A549 (cell line): ENCODE results near the gene ASPSCR1.

Experiments
- CEBPB ChIP-seq, 2 experiments: fragments of >200 bp in 1 of 2; sonication (Bioruptor Twin) in 1 of 2; formaldehyde crosslinking in 1 of 2; IDR thresholded peaks; 2 replicates each; pipeline ENCODE4 v1.6.1; 2012 to 2016
- HDAC2 ChIP-seq: fragments of 200-600 bp; sonication (generic); IDR thresholded peaks from 2 replicates; pipeline ENCODE4 v1.6.1; 2016
- HOXB13 ChIP-seq: fragments of 250-450 bp; sonication (Bioruptor Pico); IDR thresholded peaks from 2 replicates; pipeline ENCODE4 v1.5.0; 2020; ENCODE audit warnings: low read depth, mild to moderate bottlenecking, moderate library complexity
- JUN ChIP-seq, 2 experiments: fragments of >200 bp; sonication (Bioruptor Twin); formaldehyde crosslinking; IDR thresholded peaks; 2 replicates in 1 of 2; 3 replicates in 1 of 2; pipeline ENCODE4 v1.6.1; 2016 to 2017
- KDM1A ChIP-seq: fragments of 200-600 bp; sonication (generic); IDR thresholded peaks from 2 replicates; pipeline ENCODE4 v1.6.1; 2016; ENCODE audit warnings: low read depth, mild to moderate bottlenecking
- PHF8 ChIP-seq: fragments of 200-600 bp; sonication (generic); IDR thresholded peaks from 2 replicates; pipeline ENCODE4 v1.6.1; 2016; ENCODE audit warnings: low read depth, mild to moderate bottlenecking, antibody characterized with exemption, moderate library complexity, borderline replicate concordance
- POLR2A ChIP-seq: IDR thresholded peaks from 2 replicates; pipeline ENCODE4 v1.6.1; 2012; ENCODE audit warnings: mild to moderate bottlenecking, low read length
- RCOR1 ChIP-seq: fragments of 150-350 bp; IDR thresholded peaks from 2 replicates; pipeline ENCODE4 v1.6.1; 2014; ENCODE audit warnings: antibody characterized with exemption, low read length, low read depth
- ZSCAN20 ChIP-seq: fragments of 250-450 bp; sonication (Bioruptor Pico); IDR thresholded peaks from 2 replicates; pipeline ENCODE4 v1.8.0; 2022; ENCODE audit warnings: mild to moderate bottlenecking, moderate library complexity
- TF ChIP-seq, protein P1 (sequence below): fragments of 200-600 bp; sonication (generic); IDR thresholded peaks from 2 replicates; pipeline ENCODE4 v1.6.1; 2016; ENCODE audit warnings: antibody characterized with exemption, mild to moderate bottlenecking, moderate library complexity
- TF ChIP-seq, protein P2 (sequence below): fragments of >200 bp; sonication (Bioruptor Twin); formaldehyde crosslinking; IDR thresholded peaks from 3 replicates; pipeline ENCODE4 v1.5.1; 2016

DNA sequence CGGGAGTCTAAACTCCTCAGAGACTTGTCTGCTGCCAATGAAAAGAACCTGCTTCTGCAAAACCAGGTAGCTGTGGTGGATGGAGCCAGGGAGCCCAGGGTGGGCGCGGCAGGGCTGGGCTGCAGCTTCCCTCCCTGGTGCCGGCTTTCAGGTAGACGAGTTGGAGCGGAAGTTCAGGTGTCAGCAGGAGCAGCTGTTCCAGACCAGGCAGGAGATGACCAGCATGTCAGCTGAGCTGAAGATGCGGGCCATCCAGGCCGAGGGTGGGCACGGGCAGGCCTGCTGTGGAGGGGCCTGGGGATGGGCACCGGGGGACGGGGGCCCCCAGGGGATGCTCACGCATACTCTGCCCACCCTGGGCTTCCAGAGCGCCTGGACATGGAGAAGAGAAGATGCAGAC is 50.8 kb downstream of the ASPSCR1 start:
- TF ChIP-seq POLR2A (no peak), KDM1A (no peak), RCOR1 (no peak), PHF8 (no peak), CEBPB (IDR thresholded peaks at IDR 0.05) (no peak), HOXB13 (CRISPR knock-in tag) (no peak), ZSCAN20 (CRISPR knock-in tag) (no peak), HDAC2 (no peak), JUN (IDR thresholded peaks at IDR 0.05) (no peak)
- TF ChIP-seq, protein P1, sequence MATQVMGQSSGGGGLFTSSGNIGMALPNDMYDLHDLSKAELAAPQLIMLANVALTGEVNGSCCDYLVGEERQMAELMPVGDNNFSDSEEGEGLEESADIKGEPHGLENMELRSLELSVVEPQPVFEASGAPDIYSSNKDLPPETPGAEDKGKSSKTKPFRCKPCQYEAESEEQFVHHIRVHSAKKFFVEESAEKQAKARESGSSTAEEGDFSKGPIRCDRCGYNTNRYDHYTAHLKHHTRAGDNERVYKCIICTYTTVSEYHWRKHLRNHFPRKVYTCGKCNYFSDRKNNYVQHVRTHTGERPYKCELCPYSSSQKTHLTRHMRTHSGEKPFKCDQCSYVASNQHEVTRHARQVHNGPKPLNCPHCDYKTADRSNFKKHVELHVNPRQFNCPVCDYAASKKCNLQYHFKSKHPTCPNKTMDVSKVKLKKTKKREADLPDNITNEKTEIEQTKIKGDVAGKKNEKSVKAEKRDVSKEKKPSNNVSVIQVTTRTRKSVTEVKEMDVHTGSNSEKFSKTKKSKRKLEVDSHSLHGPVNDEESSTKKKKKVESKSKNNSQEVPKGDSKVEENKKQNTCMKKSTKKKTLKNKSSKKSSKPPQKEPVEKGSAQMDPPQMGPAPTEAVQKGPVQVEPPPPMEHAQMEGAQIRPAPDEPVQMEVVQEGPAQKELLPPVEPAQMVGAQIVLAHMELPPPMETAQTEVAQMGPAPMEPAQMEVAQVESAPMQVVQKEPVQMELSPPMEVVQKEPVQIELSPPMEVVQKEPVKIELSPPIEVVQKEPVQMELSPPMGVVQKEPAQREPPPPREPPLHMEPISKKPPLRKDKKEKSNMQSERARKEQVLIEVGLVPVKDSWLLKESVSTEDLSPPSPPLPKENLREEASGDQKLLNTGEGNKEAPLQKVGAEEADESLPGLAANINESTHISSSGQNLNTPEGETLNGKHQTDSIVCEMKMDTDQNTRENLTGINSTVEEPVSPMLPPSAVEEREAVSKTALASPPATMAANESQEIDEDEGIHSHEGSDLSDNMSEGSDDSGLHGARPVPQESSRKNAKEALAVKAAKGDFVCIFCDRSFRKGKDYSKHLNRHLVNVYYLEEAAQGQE: no peak
- TF ChIP-seq, protein P2, sequence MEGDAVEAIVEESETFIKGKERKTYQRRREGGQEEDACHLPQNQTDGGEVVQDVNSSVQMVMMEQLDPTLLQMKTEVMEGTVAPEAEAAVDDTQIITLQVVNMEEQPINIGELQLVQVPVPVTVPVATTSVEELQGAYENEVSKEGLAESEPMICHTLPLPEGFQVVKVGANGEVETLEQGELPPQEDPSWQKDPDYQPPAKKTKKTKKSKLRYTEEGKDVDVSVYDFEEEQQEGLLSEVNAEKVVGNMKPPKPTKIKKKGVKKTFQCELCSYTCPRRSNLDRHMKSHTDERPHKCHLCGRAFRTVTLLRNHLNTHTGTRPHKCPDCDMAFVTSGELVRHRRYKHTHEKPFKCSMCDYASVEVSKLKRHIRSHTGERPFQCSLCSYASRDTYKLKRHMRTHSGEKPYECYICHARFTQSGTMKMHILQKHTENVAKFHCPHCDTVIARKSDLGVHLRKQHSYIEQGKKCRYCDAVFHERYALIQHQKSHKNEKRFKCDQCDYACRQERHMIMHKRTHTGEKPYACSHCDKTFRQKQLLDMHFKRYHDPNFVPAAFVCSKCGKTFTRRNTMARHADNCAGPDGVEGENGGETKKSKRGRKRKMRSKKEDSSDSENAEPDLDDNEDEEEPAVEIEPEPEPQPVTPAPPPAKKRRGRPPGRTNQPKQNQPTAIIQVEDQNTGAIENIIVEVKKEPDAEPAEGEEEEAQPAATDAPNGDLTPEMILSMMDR: no peak
